ENCODE results near the gene HNRNPA0.
A peak's percentile ranks its signal among the peaks of the same experiment; 100 is the strongest.

HNRNPA0 gene

DNA sequence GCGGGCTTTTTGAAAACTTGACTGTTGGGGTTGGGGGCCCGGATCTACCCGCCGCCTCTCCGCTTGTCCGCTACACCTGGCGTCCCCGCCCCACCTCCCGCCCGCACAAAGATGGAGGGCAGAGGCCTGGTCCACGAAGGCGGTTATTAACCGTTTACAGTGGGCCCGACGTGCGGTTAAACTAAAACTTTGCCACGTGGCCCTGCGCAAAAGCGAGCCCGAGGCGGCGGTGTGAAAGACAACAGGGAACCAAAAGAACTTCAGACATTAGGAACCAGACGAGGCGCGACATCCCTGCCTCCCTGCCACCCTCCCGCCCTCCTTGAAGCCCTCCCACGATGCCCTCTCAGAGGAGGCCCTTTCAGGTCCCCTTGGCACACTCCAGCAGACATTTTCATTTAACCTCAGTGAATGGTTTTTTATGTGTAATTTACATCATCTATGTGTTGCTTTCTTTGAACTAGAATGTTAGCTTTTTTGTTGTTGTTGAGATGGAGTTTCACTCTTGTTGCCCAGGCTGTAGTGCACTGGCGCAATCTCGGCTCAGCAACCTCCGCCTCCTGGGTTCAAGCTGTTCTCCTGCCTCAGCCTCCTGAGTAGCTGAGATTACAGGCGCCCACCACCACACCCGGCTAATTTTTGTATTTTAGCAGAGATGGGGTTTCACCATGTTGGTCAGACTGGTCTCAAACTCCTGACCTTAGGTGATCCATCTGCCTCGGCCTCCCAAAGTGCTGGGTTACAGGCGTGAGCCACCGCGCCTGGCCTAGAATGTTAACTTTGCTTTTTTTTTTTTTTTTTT is 999 bp upstream of the HNRNPA0 start:
- no peak for DNase-seq (ENCODE audit: low spot score)

DNA sequence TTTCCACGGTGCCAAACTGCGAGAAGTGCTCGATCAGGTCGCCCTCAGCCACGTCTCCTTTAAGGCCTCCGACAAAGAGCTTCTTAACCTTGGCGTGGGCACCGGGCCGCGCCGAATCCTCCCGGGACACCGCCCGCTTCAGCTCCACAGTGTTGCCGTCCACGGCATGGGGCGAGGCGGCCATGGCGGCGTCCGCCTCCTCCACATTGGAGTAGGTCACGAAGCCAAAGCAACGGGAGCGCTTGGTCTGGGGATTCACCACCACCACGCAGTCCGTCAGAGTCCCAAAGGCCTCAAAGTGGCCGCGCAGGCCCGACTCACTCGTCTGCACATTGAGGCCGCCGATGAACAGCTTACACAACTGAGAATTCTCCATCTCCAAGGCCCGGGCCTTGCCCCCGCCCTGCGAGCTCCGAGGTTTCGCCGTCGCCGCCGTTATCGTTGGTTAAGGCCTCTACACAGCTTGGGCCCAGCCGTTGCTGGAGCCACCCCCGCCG is 424 bp downstream of the HNRNPA0 start:
- no peak for DNase-seq (ENCODE audit: low spot score)

DNA sequence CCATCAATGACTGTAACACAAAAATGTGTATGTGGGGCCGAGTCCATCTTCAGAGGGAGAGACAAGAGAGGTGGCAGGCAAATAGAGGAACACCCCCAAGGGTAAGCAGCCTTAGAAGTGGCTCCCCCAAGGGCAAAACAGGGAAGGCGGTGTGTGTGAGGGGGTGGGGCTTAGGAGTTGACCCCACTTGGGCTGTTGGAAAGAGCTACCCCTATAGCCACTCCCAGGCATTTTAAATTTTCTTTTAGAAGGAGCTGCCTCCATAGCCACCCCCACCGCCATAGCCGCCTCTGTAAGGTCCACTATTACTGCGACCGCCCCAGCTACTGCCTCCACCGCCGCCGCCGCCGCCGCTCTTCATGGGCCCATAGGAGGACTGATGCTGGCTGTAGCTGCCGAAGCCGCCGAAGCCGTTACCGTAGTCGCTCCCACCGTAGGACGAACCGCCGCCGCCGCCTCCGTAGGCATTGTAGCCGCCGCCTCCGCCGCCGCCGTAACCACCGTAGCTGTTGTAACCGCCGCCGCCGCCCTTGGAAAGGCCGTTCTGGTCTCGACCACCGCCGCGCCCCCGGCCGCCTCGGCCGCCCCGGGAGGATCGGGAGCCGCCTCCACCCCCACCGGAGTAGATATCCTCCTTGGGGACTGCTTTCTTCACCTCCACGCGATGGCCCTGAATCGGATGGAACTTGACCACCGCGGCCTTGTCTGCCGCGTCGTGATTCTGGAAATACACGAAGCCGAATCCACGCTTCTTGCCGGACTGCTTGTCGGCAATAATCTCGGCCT is 1.1 kb downstream of the HNRNPA0 start:
- peak; percentile 51 for DNase-seq (ENCODE audit: low spot score)

DNA sequence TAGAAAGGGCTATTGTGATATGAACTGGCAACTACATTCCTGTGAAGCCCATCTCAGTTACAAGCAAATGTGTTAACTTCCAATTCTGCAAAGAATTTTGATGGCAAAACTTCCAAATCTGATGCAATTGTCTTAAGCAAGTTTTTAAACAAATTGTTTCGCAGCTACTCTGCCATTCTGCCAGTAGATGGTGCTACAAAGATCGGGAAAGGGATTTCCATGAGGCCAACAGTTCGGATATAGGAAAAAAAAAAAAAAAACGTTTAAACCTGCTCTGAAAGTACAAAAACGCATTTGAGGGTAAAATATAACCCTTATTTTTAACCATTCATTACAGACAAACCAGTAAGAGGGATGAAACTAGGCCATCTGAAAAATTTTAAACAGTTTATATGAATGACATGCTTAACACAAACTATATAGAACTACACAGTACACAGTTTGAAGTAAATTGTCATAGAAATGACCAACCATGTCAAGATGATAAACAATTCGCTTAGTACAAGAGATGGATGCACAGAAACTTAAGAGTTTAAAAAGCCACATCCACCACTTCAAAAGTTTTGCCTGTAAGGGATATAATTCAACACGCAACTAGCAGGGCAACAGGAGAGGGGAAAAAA is 2.2 kb downstream of the HNRNPA0 start:
- peak; percentile 83 for DNase-seq (ENCODE audit: low spot score)

DNA sequence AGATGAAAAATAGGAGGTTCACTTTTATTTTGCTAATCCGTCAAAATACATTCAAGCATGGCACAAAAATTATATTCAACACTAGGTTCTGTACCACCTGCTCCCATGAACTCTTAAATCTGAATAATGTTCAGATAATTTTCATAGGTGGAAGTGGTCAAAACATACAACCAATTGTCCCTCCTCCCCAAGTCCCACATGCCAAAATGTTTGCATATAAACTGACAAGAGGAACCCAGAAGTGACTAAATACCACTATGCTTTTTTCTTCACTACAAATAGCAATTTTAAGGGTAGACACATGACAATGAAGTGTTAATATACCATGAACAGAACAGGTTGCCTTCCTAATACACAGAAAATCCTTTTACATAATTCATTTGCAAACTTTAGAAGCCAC is 3.7 kb downstream of the HNRNPA0 start:
- DNase-seq (ENCODE audit: low spot score): no peak

DNA sequence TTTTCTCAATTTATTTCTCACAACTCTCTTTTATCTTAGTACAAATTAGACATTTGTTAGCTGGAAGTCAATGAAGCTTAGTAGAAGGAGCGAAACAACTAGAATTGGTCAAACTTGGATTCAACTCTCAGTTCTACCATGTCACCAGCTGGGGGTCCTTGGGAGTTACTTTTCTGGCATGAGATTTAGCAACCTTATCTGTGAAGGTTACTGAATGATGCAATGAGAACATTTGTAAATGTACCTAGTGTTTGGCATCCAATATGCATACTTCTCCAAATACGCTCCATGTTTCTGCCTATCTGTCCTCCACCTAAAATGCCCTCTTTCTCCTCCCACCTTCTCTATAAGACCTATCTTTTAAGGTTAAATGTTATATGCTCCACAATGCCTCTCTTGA is 6.3 kb downstream of the HNRNPA0 start:
- DNase-seq (ENCODE audit: low spot score): no peak

DNA sequence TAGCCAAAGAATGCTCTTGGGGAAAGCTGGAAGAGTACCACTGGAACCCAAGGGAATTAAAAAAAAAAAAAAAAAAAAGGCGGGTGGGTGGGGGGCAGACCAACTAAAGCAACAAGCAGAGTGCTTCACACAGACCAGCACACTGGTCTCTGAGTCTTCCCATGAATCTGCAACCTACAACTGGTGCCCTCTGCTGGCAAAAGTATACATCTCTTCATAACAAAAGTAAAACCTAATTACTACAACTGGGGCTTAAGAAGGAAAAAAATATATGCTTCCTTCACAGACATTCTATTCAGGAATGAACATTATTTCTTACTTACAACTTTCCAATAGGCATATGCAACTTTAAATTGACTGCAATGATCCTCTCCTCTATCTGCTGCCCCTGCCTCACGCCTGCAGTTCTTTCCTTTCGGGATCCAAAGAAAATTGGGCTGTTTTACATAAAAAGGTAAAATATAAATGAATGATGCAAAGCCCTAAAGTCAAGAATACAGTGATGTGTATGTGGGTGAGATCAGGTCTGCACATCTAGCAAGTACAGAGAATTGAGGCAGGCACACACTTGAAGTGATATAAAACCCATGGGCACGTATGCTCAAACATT is 11.0 kb downstream of the HNRNPA0 start:
- DNase-seq (ENCODE audit: low spot score): peak; percentile 79

DNA sequence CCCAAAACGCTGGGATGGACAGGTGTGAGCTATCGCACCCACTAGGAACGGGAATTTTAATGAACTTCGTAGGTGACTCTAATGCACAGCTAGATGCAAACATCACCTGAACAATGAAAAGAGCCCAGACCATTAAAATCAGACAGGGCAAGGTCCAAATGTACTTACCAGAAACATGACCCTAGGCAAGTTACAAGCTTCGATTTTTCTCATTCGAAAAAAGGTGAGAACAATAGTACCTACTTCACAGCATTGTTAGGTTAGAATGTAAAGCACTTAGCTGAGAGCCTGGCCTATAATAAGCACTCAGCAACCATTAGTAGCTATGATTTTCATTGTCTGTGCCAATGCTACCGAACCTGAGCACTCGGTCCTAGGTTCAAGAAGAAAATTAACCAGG is 12.4 kb downstream of the HNRNPA0 start:
- no peak for DNase-seq (ENCODE audit: low spot score)

DNA sequence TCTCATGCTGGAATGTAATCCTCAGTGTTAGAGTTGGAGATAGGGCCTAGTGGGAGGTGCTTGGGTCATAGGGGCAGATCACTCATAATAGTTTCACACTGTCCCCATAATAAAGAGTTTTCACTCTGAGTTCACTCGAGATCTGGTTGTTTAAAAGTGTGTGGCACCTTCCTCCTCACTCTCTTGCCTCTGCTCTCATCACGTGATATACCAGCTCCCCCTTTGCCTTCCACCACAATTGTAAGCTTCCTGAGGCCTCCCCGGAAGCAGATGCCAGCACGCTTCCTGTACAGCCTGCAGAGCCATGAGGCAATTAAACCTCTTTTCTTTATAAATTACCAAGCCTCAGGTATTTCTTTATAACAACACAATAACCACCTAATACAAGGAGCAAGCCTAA is 14.4 kb downstream of the HNRNPA0 start:
- no peak for DNase-seq (ENCODE audit: low spot score)

DNA sequence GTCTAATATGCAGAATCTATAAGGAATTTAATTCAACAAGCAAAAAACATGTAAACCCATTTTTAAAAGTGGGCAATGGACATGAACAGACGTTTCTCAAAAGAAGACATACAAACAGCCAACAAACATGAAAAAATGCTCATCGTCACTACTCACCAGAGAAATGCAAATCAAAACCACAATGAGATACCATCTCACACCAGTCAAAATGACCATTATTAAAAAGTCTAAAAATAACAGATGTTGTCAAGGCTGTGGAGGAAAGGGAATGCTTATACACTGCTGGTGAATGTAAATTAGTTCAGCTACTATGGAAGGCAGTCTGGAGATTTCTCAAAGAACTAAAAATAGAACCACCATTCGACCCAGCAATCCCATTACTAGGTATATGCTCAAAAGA is 15.2 kb downstream of the HNRNPA0 start:
- no peak for DNase-seq (ENCODE audit: low spot score)

DNA sequence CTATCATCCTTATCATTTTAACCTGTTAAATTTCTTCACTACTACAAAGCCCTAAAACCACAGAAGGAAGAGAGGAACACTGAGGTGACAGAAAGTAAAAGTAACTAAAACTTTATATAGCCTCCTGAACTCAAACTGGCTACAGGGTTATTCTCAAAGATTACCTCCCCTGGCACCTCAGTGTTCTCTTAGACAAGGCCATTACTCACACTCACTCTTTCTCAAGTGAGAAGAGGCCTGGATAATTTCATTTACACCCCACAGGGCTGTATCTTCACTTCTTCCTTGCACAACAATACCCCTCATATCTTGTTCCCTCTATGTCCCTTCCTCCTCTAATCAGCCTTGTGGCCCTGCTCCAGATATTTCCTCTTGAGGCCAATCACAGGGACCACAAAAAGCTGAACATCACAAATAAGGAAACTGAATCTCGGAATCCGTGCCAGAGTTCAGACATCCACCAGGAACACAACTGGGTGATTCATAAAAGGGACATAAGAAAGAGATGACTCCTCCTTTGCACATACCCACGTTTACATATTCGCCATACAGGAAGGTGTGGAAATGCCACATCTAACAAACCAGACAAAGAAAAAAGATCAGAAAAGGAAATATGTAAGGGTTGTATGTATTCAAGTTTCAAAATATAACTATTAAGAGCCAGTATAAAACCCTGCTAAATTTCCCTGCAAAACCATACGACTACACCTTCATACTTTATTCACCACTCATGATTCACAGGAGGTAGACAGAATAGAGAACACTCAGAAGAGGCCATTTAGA is 16.6 kb downstream of the HNRNPA0 start:
- DNase-seq (ENCODE audit: low spot score): peak; percentile 23

DNA sequence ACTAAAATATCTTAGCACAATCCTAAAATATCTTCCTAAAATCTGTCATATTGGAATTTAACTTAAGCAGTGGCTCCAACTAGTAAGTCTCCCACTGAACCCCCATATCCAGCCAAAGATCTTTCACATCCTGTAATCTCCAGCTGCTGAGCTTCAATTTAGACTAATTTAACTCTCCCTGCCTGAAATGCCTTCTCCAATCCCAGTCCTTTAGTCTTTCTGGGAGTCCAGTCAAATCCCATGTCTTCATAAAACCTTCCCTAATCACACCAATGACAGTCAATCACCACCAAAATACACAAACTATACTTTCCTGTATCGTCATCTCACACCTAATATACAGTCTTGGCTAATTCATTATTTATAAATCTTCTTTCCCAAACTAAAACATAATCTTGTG is 17.7 kb downstream of the HNRNPA0 start:
- no peak for DNase-seq (ENCODE audit: low spot score)

DNA sequence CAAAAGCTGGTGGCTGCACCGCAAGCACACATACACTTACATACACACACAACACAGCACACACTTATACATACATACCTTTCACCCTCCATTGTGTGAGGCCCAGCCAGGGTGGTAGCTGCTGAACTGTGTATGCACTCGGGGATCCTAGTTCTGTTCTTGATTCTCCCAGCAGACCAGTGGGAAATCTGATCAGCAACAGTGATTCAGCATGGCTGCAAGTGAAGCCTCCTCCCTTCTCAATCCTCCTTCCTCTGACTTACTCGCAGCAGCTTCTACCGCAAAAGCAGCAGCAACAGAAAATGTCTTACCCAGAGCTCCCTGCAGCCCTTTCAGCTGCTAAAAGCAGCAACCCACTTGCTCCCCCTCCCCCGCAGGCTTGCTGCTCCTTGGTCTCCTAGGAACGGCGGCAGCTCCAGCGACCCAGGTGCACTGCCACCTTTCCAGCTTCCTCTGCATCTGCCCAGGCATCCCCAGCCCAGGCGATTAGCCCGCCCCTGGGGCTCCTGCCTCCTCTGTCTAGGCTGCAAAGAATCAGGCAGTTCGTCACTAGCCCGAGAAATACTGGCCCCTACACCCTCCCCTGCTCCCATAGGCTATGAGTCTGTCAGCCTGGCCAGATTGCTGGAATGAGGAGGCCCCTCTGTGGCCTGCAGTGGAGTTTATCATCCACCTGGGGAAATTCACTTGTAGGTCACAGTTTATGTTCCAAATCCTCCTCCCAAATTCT is 18.4 kb downstream of the HNRNPA0 start, which contains the start of gene KLHL3:
Gene KLHL3 (minus strand): TSS at position 535 of the 730 bp plus-strand sequence. CDS start 443 bp downstream, at position 92.
- no peak for DNase-seq (ENCODE audit: low spot score)

DNA sequence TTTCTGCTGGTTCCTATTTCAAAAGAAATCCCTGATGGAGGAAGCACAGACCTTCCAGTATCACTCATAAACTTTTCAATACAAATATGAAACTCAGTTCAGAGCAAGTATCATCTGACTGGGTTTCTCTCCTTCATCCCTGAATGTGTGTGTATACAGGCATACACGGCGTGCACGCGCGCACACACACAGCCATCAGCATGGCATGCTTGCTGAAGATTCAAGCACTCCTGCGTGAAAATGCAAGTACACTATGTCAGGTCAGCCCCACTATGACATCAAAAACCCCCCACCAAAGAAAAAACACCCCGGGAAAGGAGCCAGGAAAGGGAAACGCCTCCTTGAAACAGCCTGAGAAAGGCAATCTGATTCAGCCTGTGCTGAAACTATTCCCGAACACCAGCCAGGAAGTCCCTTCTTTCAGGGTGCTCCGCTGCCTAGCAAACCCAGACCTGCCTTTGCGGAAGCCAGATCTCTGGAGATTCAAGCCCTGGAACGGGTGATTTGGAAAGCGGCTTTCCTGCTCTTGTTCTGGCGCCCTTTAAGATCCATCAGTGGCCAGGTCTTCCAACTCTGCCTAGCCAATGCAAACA is 19.1 kb downstream of the HNRNPA0 start:
- DNase-seq (ENCODE audit: low spot score): no peak

DNA sequence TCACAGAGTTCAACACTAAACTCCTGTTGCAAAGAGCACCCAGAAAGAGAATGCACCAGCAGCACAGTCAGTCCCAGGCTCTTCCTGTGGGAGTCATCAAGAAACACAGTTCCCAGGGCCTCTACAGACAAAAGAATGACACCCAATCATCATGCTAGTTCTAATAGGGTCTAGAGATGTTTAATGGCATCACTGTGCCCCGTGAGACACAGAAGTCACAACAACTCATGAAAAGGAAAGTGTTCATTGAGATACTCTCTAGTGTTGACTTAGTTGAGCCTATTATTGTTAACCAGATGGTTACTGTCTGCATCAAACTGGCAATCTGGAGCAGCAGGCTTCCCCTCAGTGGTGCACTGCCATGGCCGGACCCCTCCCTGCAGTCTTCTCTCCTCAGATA is 19.8 kb downstream of the HNRNPA0 start:
- DNase-seq (ENCODE audit: low spot score): no peak

DNA sequence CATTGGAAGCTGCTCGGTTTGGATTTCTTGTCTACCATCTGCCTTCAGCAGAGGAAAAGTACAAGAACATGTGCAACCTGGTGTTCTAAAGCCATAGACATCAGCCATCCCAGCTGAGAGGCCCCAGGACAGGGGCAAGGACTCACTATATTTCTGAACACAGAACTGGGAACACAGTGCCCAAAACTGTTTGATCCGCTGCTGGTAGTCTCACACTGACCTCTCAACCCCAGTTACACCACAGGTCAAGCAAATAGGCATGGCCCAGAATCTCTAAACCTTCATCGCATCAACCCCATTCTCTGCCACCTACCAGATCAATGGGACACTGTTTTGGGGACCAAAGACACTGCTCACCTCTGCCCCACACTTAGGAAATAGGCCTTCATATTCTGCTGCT is 20.2 kb downstream of the HNRNPA0 start:
- DNase-seq (ENCODE audit: low spot score): no peak

DNA sequence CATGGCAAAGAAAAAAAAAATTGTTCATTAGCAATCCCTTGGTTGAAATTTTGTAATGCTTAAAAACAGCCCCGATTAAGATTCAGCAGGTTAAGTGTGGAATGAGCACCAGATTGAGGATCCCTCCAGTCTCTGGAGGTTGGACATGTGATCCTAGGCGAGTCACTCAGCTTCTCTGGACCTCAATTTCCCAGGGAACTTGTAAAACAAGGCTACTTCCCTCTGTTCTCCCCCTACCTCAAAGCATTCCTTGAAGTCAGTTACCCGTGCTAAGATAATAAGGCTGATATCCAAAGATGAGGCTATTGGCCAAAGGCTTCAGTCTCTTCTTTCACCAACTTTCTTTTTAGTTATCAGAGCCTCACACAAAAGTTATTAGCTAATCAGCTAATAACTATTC is 21.2 kb downstream of the HNRNPA0 start:
- DNase-seq (ENCODE audit: low spot score): no peak

DNA sequence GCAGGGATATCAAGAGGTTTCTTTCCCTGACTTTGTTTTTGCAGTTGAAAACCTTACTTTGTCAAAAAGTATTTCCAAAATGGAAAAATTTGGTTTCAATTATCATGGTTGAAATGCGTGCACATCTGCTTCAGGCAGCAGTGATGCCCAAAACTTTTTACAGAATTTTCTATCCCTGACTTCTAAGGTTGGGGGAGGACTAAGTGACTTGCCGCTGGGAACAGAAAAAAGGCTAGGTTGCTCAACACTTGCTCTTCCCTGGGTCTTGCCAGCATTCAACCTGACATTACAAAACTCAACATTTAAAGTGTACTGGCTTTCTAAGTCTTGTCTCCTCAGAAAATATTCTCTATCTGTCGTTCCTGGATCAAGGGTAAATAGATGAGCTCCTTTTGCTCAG is 23.0 kb downstream of the HNRNPA0 start:
- DNase-seq (ENCODE audit: low spot score): no peak

DNA sequence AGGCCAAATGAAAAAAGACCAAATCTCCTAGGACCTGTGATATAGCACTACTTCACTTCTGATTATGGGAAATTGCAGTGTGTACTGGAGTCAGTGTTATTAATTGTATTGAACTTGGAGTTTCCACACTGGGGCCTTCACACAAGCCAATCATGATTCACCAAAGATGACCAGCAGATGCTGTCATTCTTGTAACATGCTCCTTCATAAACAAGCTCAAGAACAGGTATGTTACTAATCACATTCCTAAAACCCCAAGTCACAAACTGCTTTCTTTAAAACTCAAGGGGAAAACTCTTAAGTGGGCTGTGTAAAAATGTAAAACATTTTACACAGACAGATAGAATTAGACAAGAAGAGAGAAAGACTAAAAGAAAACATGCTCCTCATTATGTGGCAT is 23.8 kb downstream of the HNRNPA0 start:
- no peak for DNase-seq (ENCODE audit: low spot score)

DNA sequence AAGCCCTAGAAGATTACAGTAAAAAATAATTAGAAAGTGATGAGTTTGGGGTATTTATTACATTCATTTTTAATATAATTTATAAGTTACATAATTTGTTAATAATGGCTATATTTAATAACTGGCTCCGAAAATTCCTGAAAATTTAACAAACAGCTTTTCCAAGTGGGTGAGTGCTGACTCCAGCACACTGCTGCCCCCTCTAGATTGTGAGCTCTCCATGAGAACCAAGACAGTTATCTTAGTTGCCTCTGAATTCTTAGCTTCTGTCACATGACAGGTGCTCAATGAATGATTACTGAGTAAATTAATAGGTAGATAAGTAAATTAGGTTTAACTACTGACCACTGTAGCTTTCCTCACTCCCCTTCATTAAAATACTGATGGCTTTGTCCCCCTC is 26.1 kb downstream of the HNRNPA0 start:
- DNase-seq (ENCODE audit: low spot score): no peak
